Measurements from ENCODE around the gene CCDC124. TPM values are rescaled to one million over a fixed set of nuclear protein-coding genes. Genes with fewer than 3 reads are reported as not detected.

CCDC124 gene
- total and polyA plus RNA-seq, 2 of the 4 experiments (the other 2 are of a cell fraction), result 30.1 to 112 TPM

DNA sequence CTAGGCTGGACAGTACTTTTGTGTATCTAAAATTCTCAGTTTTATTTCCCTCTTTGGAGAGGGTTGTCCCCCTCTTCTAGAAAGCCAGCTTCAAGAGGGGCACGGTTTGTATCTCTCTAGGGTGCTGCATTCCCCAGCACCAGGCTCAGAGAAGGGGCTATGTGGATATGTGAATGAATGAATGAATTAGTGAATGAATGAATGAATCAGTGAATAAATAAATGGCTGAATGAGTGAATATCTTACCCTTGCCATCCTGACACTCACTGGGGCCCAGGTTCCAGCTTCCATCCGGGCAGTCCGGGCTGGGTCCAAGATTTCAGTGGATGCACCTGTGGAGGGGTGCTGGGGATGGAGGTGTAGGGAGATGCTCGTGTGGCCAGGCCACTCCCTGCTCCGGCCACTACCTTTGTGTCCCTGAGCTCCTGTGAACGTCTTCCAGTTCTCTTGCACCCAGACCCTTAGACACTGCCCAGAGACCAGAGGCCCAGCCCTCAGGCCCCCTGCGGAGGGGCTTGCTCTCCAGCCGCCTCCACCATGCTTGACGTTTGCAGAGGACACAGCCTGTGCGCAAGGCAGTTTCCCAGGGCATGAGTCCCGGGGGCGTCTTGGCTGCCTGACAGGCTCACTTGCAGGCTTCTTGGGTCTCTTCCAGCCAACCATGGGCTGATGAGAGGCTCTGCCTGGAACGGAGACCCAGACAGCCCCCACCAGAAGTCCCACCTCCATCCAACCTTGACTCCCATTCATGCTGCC is 31.3 kb downstream of the CCDC124 start:
- Histone ChIP-seq H3K4ac (ENCODE audit: low read depth, low read length) (no peak overlapping the region), H3K9me3 (ENCODE audit: control insufficient read depth, insufficient read depth, low read length) (peaks cover 3% of the 10 kb centered on the region; the same call in 1 of the 2 replicates), H4K5ac (ENCODE audit: low read depth, low read length) (no peak overlapping the region), H2AFZ (replicated peaks; ENCODE audit: low read length, poor library complexity) (no peak overlapping the region), H3K79me1 (ENCODE audit: low read depth in 1 of 2, low read length in 2 of 2) (no peaks in the 10 kb centered on the region), H3K23ac (ENCODE audit: low read depth, low read length) (no peak overlapping the region), H3K56ac (ENCODE audit: extremely low read depth, insufficient read depth, low read length) (no peak overlapping the region), H3K4me1 (ENCODE audit: control insufficient read depth, insufficient read depth, low read length) (no peaks in the 10 kb centered on the region), H4K8ac (ENCODE audit: low read depth in 2 of 2, low read length in 2 of 2) (no peak overlapping the region), H2AK5ac (ENCODE audit: low read depth, low read length) (no peak overlapping the region), H3K14ac (replicated peaks; ENCODE audit: low read depth, low read length) (no peak overlapping the region), H2BK5ac (ENCODE audit: low read depth, low read length, poor library complexity, severe bottlenecking) (no peak overlapping the region), H4K20me1 (ENCODE audit: insufficient read depth, low read length) (no peaks in the 10 kb centered on the region), H3K36me3 (ENCODE audit: control insufficient read depth, insufficient read depth, low read length) (no peaks in the 10 kb centered on the region), H3K9me1 (ENCODE audit: insufficient read depth, low read length) (no peaks in the 10 kb centered on the region), H2BK15ac (ENCODE audit: low read depth, low read length) (no peak overlapping the region), H3K4me3 (ENCODE audit: insufficient read depth, low read depth, low read length) (no peak overlapping the region), H3K9ac (ENCODE audit: low read depth, low read length) (no peak overlapping the region), H3K18ac (ENCODE audit: low read depth, low read length) (no peak overlapping the region), H2AK9ac (replicated peaks; ENCODE audit: low read depth, low read length, poor library complexity) (no peak overlapping the region), H3K27ac (ENCODE audit: insufficient read depth, low read length) (no peak overlapping the region), H3K4me2 (ENCODE audit: low read depth, low read length) (no peak overlapping the region), H2BK120ac (ENCODE audit: low read depth, low read length) (no peak overlapping the region), H4K91ac (ENCODE audit: insufficient read depth, low read depth, low read length) (no peak overlapping the region), H2BK20ac (ENCODE audit: low read depth, low read length) (no peak overlapping the region), H3K27me3 (ENCODE audit: control insufficient read depth, insufficient read depth, low read length) (peaks cover 60% of the 10 kb centered on the region)
- CTCF ChIA-PET, result interaction anchor here (0.7 to 0.8 kb wide), 2 partner anchors 26 to 33 kb away, joined by 3 read pairs; no protein-coding TSS in a partner anchor
- dilution Hi-C loops (cut with HindIII; ENCODE audit: low sequenced_read_pairs, unreplicated experiment), result no loop called here
- POLR2A ChIA-PET (ENCODE audit: unreplicated experiment), result no interaction called here
- WGBS, 2 experiments (ENCODE audit: extremely low coverage in 2 of 2, insufficient read length in 1 of 2), result 0% methylated on average over 1 of the region's 13 CpGs; no CpG with 5 or more reads in 1 of the 2 experiments
- DNase-seq (no peak), ATAC-seq (ENCODE audit: low read depth) (no peak)
- intact Hi-C loops (cut with micrococcal nuclease), result no loop called here
- TF ChIP-seq RCOR1 (IDR thresholded peaks at IDR 0.05; ENCODE audit: insufficient replicate concordance, low read length), result no peak
- TF ChIP-seq, protein P1, sequence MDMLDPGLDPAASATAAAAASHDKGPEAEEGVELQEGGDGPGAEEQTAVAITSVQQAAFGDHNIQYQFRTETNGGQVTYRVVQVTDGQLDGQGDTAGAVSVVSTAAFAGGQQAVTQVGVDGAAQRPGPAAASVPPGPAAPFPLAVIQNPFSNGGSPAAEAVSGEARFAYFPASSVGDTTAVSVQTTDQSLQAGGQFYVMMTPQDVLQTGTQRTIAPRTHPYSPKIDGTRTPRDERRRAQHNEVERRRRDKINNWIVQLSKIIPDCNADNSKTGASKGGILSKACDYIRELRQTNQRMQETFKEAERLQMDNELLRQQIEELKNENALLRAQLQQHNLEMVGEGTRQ (IDR thresholded peaks at IDR 0.05; ENCODE audit: low read depth, low read length), result no peak
- TF ChIP-seq CEBPB (IDR thresholded peaks at IDR 0.05; ENCODE audit: low read depth, low read length), result no peak
- TF ChIP-seq SMC3 (IDR thresholded peaks at IDR 0.05; ENCODE audit: low read depth, low read length), result no peak
- TF ChIP-seq MAFK (IDR thresholded peaks at IDR 0.05; ENCODE audit: low read depth, low read length), result no peak
- no peak for TF ChIP-seq MXI1 (IDR thresholded peaks at IDR 0.05; ENCODE audit: borderline replicate concordance, low read depth, low read length)
- TF ChIP-seq RAD21 (IDR thresholded peaks at IDR 0.05; ENCODE audit: low read length), result no peak
- no peak for TF ChIP-seq CHD1 (IDR thresholded peaks at IDR 0.05; ENCODE audit: low read depth, low read length)
- no peak for TF ChIP-seq FOS (IDR thresholded peaks at IDR 0.05; ENCODE audit: low read depth, low read length)
- TF ChIP-seq RFX5 (IDR thresholded peaks at IDR 0.05; ENCODE audit: low read depth, low read length), result no peak
- TF ChIP-seq, protein P2, sequence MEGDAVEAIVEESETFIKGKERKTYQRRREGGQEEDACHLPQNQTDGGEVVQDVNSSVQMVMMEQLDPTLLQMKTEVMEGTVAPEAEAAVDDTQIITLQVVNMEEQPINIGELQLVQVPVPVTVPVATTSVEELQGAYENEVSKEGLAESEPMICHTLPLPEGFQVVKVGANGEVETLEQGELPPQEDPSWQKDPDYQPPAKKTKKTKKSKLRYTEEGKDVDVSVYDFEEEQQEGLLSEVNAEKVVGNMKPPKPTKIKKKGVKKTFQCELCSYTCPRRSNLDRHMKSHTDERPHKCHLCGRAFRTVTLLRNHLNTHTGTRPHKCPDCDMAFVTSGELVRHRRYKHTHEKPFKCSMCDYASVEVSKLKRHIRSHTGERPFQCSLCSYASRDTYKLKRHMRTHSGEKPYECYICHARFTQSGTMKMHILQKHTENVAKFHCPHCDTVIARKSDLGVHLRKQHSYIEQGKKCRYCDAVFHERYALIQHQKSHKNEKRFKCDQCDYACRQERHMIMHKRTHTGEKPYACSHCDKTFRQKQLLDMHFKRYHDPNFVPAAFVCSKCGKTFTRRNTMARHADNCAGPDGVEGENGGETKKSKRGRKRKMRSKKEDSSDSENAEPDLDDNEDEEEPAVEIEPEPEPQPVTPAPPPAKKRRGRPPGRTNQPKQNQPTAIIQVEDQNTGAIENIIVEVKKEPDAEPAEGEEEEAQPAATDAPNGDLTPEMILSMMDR (conservative IDR thresholded peaks at IDR 0.05; ENCODE audit: low read depth, low read length), result no peak
- in situ Hi-C loops (cut with MboI; ENCODE audit: low sequenced_read_pairs), result no loop called here
- no TSS peak for BruUV-seq (replicated peaks)

All from IMR-90 (cell line).